ENCODE results near the gene ZNF736. TPM values are rescaled to one million over a fixed set of nuclear protein-coding genes. Genes with fewer than 3 reads are reported as not detected.
"Not testable (repeated sequence)": the region's sequence is repeated elsewhere in the genome, so short reads cannot be mapped to it uniquely, and the experiment has no call there.

The ZNF736 gene
- total and polyA plus RNA-seq, 2 of the 4 experiments (the other 2 are of a cell fraction): 1.9 to 8.1 TPM

DNA sequence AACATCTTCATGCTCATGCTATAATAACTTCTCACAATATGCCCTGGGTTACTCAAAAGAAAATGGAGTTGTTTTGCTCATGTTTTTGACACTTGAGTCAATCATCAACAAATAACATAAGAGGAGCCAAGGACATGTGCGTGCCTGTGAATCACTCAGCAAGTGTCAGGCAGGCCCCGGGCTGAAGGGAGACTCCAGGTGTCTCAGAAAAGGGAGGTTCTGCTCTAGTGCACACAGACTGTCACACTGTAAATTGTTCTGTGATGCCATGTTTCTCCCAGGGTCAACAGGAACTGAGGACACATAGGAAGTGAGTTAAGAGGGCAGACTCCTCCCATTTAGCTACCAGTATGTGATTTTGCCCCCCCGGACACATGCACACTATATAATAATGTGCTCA, 10.4 kb downstream of the ZNF736 start:
- H2AK9ac ChIP-seq (replicated peaks; ENCODE audit: low read depth, low read length, poor library complexity); H3K4me2 ChIP-seq (ENCODE audit: low read depth, low read length); H3K56ac ChIP-seq (ENCODE audit: extremely low read depth, insufficient read depth, low read length); H3K4me3 ChIP-seq (ENCODE audit: insufficient read depth, low read depth, low read length); CTCF ChIA-PET; in situ Hi-C loops (cut with MboI; ENCODE audit: low sequenced_read_pairs); H3K9me1 ChIP-seq (ENCODE audit: insufficient read depth, low read length); H4K8ac ChIP-seq (ENCODE audit: low read depth in 2 of 2, low read length in 2 of 2); ATAC-seq (ENCODE audit: low read depth); H3K18ac ChIP-seq (ENCODE audit: low read depth, low read length); H2AK5ac ChIP-seq (ENCODE audit: low read depth, low read length); H2AFZ ChIP-seq (replicated peaks; ENCODE audit: low read length, poor library complexity); BruUV-seq (replicated peaks); H3K9me3 ChIP-seq (ENCODE audit: control insufficient read depth, insufficient read depth, low read length); H2BK20ac ChIP-seq (ENCODE audit: low read depth, low read length); intact Hi-C loops (cut with micrococcal nuclease); H3K79me1 ChIP-seq (ENCODE audit: low read depth in 1 of 2, low read length in 2 of 2); H2BK120ac ChIP-seq (ENCODE audit: low read depth, low read length); dilution Hi-C loops (cut with HindIII; ENCODE audit: low sequenced_read_pairs, unreplicated experiment); H2BK15ac ChIP-seq (ENCODE audit: low read depth, low read length); H4K5ac ChIP-seq (ENCODE audit: low read depth, low read length); H3K27me3 ChIP-seq (ENCODE audit: control insufficient read depth, insufficient read depth, low read length); H4K91ac ChIP-seq (ENCODE audit: insufficient read depth, low read depth, low read length); H3K36me3 ChIP-seq (ENCODE audit: control insufficient read depth, insufficient read depth, low read length); POLR2A ChIA-PET (ENCODE audit: unreplicated experiment); H3K4ac ChIP-seq (ENCODE audit: low read depth, low read length); DNase-seq; H3K27ac ChIP-seq (ENCODE audit: insufficient read depth, low read length); H2BK5ac ChIP-seq (ENCODE audit: low read depth, low read length, poor library complexity, severe bottlenecking); H4K20me1 ChIP-seq (ENCODE audit: insufficient read depth, low read length); H3K23ac ChIP-seq (ENCODE audit: low read depth, low read length); H3K14ac ChIP-seq (replicated peaks; ENCODE audit: low read depth, low read length); H3K9ac ChIP-seq (ENCODE audit: low read depth, low read length); H3K4me1 ChIP-seq (ENCODE audit: control insufficient read depth, insufficient read depth, low read length): not testable (repeated sequence)
- WGBS, 2 experiments (ENCODE audit: extremely low coverage in 2 of 2, insufficient read length in 1 of 2): 100% methylated on average over 1 of the region's 3 CpGs; no CpG with 5 or more reads in 1 of the 2 experiments

DNA sequence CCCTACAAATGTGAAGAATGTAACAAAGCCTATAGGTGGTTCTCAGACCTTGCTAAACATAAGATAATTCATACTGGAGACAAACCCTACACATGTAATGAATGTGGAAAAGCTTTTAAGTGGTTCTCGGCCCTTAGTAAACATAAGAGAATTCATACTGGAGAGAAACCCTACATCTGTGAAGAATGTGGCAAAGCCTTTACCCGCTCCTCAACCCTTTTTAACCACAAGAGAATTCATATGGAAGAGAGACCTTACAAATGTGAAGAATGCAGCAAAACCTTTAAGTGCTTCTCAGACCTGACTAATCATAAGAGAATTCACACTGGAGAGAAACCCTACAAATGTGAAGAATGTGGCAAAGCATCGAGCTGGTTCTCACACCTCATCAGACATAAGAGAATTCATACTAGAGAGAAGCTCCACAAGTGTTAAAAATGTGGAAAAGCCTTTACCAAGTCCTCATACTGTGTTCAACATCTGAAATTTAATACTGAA, 35.0 kb downstream of the ZNF736 start:
- H3K23ac ChIP-seq (ENCODE audit: low read depth, low read length); H4K91ac ChIP-seq (ENCODE audit: insufficient read depth, low read depth, low read length); BruUV-seq (replicated peaks); H3K27ac ChIP-seq (ENCODE audit: insufficient read depth, low read length); H4K5ac ChIP-seq (ENCODE audit: low read depth, low read length); H2BK120ac ChIP-seq (ENCODE audit: low read depth, low read length); H3K14ac ChIP-seq (replicated peaks; ENCODE audit: low read depth, low read length); H3K18ac ChIP-seq (ENCODE audit: low read depth, low read length); ATAC-seq (ENCODE audit: low read depth); H3K4me2 ChIP-seq (ENCODE audit: low read depth, low read length); H4K20me1 ChIP-seq (ENCODE audit: insufficient read depth, low read length); H2AK9ac ChIP-seq (replicated peaks; ENCODE audit: low read depth, low read length, poor library complexity); H3K9ac ChIP-seq (ENCODE audit: low read depth, low read length); in situ Hi-C loops (cut with MboI; ENCODE audit: low sequenced_read_pairs); H2AFZ ChIP-seq (replicated peaks; ENCODE audit: low read length, poor library complexity); H2AK5ac ChIP-seq (ENCODE audit: low read depth, low read length); CTCF ChIA-PET; H2BK15ac ChIP-seq (ENCODE audit: low read depth, low read length); H3K4ac ChIP-seq (ENCODE audit: low read depth, low read length); H2BK20ac ChIP-seq (ENCODE audit: low read depth, low read length); H3K4me1 ChIP-seq (ENCODE audit: control insufficient read depth, insufficient read depth, low read length); H4K8ac ChIP-seq (ENCODE audit: low read depth in 2 of 2, low read length in 2 of 2); H2BK5ac ChIP-seq (ENCODE audit: low read depth, low read length, poor library complexity, severe bottlenecking); dilution Hi-C loops (cut with HindIII; ENCODE audit: low sequenced_read_pairs, unreplicated experiment); H3K36me3 ChIP-seq (ENCODE audit: control insufficient read depth, insufficient read depth, low read length); H3K9me1 ChIP-seq (ENCODE audit: insufficient read depth, low read length); H3K79me1 ChIP-seq (ENCODE audit: low read depth in 1 of 2, low read length in 2 of 2); DNase-seq; POLR2A ChIA-PET (ENCODE audit: unreplicated experiment); H3K27me3 ChIP-seq (ENCODE audit: control insufficient read depth, insufficient read depth, low read length); H3K4me3 ChIP-seq (ENCODE audit: insufficient read depth, low read depth, low read length); H3K56ac ChIP-seq (ENCODE audit: extremely low read depth, insufficient read depth, low read length): not testable (repeated sequence)
- no CpG with 5 or more reads among the region's 3 CpGs for WGBS, 2 experiments (ENCODE audit: extremely low coverage in 2 of 2, insufficient read length in 1 of 2)
- intact Hi-C loops (cut with micrococcal nuclease): loop anchor here (10.0 kb wide), 1 partner anchor 176 kb away; no protein-coding TSS in a partner anchor
- peaks cover 53% of the 10 kb centered on the region for H3K9me3 ChIP-seq (ENCODE audit: control insufficient read depth, insufficient read depth, low read length)
